Ectodermal cell (in vitro differentiated cells): ENCODE results near the gene EYA4. TPM values are rescaled to one million over a fixed set of nuclear protein-coding genes. Genes with fewer than 3 reads are reported as not detected.

Experiments used
- H3K27ac ChIP-seq: 2 replicates; pipeline ENCODE4 v1.7.0; 2013; ENCODE audit warnings: mild to moderate bottlenecking, low read depth, low read length; ENCODE audit not compliant: insufficient read depth, poor library complexity, severe bottlenecking
- H3K27me3 ChIP-seq: 2 replicates; pipeline ENCODE4 v1.7.0; 2013; ENCODE audit warnings: mild to moderate bottlenecking, low read length; ENCODE audit not compliant: insufficient read depth, control insufficient read depth, poor library complexity, severe bottlenecking
- H3K36me3 ChIP-seq: one replicate; pipeline ENCODE4 v1.7.0; 2013; ENCODE audit warnings: low read length; ENCODE audit not compliant: control insufficient read depth, insufficient read depth
- H3K4me1 ChIP-seq: one replicate; pipeline ENCODE4 v1.7.0; 2013; ENCODE audit warnings: low read length; ENCODE audit not compliant: control insufficient read depth, insufficient read depth
- H3K4me3 ChIP-seq: 2 replicates; pipeline ENCODE4 v1.7.0; 2013; ENCODE audit warnings: low read depth, low read length, control low read depth; ENCODE audit not compliant: insufficient read depth
- H3K9me3 ChIP-seq: 2 replicates; pipeline ENCODE4 v1.7.0; 2013; ENCODE audit warnings: mild to moderate bottlenecking, low read length, moderate library complexity; ENCODE audit not compliant: control insufficient read depth
- WGBS, 2 experiments: methylation state at CpG; one replicate each; pipeline ENCODE4 v1.1.7; 2013; ENCODE audit warnings: missing lambda C conversion rate in 2 of 2; 5-methylcytosine and 5-hydroxymethylcytosine counted together
- polyA plus RNA-seq, 4 experiments: library from polyadenylated mRNA; stranded (reverse); fragments of 50-300 nt; gene quantifications; one replicate each; pipeline ENCODE4 v1.2.3, GENCODE V29; 2013

EYA4 gene, protein sequence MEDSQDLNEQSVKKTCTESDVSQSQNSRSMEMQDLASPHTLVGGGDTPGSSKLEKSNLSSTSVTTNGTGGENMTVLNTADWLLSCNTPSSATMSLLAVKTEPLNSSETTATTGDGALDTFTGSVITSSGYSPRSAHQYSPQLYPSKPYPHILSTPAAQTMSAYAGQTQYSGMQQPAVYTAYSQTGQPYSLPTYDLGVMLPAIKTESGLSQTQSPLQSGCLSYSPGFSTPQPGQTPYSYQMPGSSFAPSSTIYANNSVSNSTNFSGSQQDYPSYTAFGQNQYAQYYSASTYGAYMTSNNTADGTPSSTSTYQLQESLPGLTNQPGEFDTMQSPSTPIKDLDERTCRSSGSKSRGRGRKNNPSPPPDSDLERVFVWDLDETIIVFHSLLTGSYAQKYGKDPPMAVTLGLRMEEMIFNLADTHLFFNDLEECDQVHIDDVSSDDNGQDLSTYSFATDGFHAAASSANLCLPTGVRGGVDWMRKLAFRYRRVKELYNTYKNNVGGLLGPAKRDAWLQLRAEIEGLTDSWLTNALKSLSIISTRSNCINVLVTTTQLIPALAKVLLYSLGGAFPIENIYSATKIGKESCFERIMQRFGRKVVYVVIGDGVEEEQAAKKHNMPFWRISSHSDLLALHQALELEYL
- 10.6 TPM for polyA plus RNA-seq (2013, experiment 1 of 4)
- polyA plus RNA-seq (2013, experiment 2 of 4): 8.6 TPM
- polyA plus RNA-seq (2013, experiment 3 of 4): 5.3 TPM
- polyA plus RNA-seq (2013, experiment 4 of 4): 7.6 TPM

DNA sequence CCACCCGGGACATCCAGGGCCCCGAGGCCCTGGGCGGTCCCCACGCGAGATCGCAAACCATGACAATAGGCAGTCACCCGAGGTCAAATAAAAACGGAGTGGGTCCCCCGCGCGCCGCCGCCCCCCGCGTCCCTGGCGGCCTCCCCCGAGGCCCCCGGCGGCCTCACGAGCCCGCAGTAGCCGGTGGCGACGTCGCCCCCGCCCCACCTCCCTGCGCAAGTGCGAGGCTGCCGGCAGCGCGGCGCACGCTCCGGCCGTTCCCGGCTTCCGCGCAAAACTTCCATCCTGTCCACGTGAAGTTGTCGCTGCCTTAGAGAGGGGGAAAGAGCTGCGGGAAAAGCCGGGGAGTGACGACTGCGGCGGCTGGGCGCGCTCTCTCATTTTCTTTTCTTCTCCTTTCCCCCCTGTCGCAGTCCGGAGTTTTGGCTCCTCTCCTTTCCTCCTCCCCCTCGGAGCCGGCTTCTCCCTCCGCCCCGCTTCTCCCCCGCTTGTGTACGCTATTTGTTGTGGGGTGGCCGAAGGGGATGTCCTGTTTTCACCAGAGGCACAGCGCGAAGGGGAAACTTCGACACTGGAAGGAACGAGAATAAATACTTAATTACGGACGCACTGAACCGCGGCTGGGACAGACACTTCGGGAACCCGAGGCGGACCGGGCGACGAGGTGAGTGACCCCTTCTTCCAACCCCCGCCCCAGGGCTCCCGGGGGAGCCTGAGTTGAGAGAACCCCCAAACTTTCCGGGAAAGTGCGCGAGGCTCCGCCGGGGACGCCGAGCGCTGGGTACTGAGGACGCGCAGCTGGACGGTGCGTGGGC lies at the start of gene EYA4:
Gene EYA4 (plus strand): TSS at position 272 of the 815 bp plus-strand sequence. CDS start 33,424 bp downstream, outside the sequence.
- 0% methylated on average over 80 to 84 of the region's 84 CpGs for WGBS, 2 experiments
- peaks cover 10% of the 10 kb centered on the region for H3K4me1 ChIP-seq
- peaks cover 72% of the 10 kb centered on the region for H3K27me3 ChIP-seq
- H3K4me3 ChIP-seq: peak within 1 kb of the TSS; percentile 66
- H3K27ac ChIP-seq: no peak within 1 kb of the TSS
- no peaks in the 10 kb centered on the region for H3K9me3 ChIP-seq
- H3K36me3 ChIP-seq: no peaks in the 10 kb centered on the region

DNA sequence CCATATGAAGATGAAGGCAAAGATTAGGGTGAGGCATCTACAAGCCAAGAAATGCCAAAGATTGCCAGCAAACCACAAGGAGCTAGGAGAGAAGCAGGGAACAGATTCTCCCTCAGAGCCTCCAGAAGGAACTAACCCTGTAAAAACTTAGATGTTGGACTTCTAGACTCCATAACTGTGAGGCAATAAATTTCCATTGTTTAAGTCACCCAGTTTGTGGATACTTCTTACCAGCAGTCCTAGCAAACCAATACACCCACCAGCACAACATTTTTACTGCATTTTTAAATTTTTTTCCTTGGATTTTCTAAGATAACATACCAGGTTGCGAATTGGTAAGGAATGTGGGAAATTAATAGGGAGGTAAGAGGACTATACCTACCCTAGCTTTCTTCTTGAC lies 47.8 kb upstream of the EYA4 start:
- H3K27ac ChIP-seq: no peak overlapping the region
- H3K4me3 ChIP-seq: no peak overlapping the region
- H3K4me1 ChIP-seq: no peaks in the 10 kb centered on the region
- WGBS, 2 experiments: no CpG with 5 or more reads among the region's 1 CpG
- H3K36me3 ChIP-seq: no peaks in the 10 kb centered on the region
- H3K9me3 ChIP-seq: no peaks in the 10 kb centered on the region
- no peaks in the 10 kb centered on the region for H3K27me3 ChIP-seq

DNA sequence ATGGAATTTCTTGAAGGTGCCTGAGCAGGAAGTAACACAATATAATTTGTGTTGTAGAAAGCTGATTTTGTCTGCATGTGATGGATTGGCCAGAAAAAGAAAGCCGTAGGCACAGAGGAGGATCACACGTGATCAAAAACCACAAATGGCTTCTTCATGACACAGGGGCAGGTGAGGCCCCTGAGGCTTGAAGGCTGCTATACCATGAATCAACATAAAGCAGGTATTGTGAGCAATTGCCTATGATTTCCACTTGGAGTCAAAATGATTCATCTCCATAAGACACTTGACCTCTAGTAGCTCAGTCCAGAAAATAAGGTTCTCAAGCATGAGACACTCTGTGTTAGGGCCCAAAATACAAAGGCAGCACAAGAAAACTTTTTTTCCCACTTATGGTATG lies 42.4 kb upstream of the EYA4 start:
- Histone ChIP-seq H3K27me3 (no peaks in the 10 kb centered on the region), H3K36me3 (no peaks in the 10 kb centered on the region), H3K27ac (no peak overlapping the region), H3K4me3 (no peak overlapping the region), H3K4me1 (no peaks in the 10 kb centered on the region), H3K9me3 (no peaks in the 10 kb centered on the region)
- WGBS, 2 experiments: 96 to 97% methylated on average over 2 of the region's 2 CpGs

DNA sequence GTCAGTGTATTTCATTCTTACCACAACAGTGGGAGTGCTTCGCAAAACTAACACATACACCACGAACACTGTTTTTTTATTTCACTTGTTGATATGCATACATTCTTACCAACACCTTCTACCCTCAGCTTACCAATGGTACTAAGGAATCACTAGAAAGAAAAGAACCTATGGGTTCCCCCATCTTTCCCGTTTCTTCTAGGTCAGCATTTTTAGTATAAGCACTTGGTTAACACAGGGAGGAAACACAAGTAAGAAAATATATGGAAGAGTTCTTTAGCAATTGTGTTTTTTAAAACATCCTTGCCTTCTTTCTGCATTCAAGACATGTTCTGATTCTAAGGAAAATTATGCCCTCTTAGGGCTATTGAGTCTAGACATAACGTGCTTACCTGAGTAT lies 39.9 kb upstream of the EYA4 start:
- H3K36me3 ChIP-seq: no peaks in the 10 kb centered on the region
- 76 to 81% methylated on average over 3 to 4 of the region's 4 CpGs for WGBS, 2 experiments
- H3K27ac ChIP-seq: no peak overlapping the region
- no peaks in the 10 kb centered on the region for H3K9me3 ChIP-seq
- H3K4me3 ChIP-seq: no peak overlapping the region
- H3K27me3 ChIP-seq: no peaks in the 10 kb centered on the region
- no peaks in the 10 kb centered on the region for H3K4me1 ChIP-seq

DNA sequence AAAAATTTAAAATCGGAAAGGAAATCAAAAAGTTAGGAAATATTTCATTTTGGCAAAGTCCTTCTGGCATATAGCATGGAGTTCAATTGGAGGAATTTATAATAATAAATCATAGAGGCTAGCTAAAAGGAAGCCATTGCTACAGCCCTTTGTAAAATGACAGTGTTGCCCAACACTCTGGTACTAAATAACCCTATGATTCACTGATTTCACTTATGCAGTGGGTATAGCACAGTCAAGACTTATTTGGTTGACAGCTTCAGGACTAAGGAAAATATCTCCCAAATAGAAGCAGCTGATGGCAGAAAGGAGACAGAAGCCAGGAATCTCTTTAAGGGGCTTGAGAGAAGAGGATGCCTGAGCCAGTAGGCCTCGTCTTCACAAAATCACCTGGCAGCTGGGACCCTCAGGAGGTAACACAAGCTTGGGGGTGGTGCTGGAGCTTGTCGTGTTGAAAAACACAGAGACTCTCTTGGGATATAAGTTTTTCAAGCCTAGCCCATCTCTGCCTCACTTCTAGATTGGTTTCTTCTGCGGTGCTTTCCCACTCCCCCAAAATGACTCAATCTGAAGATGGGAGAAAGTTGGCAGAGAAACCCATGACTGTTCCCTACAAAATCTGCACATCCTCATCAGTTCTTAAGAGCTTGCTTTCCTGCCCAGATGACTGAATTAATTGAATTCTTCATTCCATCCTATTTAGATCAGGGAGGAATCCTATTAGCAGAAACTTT lies 38.4 kb upstream of the EYA4 start:
- H3K9me3 ChIP-seq: no peaks in the 10 kb centered on the region
- H3K27ac ChIP-seq: no peak overlapping the region
- H3K4me3 ChIP-seq: no peak overlapping the region
- WGBS, 2 experiments: 81 to 87% methylated on average over 4 of the region's 4 CpGs
- H3K27me3 ChIP-seq: no peaks in the 10 kb centered on the region
- H3K4me1 ChIP-seq: no peaks in the 10 kb centered on the region
- no peaks in the 10 kb centered on the region for H3K36me3 ChIP-seq

DNA sequence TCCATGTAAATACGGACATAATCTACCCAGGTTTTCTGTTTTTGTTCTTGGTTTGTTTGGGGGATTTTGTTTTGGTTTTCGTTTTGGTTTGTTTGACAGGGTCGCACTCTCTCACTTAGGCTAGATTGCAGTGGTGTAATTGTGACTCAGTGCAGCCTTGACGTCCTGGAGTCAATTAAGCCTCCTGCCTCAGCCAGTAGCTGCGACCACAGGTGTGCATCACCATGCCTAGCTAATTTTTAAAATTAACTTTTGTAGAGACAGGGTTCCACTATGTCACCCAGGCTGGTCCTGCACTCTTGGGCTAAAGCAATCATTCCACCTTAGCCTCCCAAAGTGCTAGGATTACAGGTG lies 37.8 kb upstream of the EYA4 start:
- Histone ChIP-seq H3K36me3 (no peaks in the 10 kb centered on the region), H3K4me1 (no peaks in the 10 kb centered on the region), H3K4me3 (no peak overlapping the region), H3K27me3 (no peaks in the 10 kb centered on the region), H3K27ac (no peak overlapping the region), H3K9me3 (no peaks in the 10 kb centered on the region)
- 86 to 91% methylated on average over 5 of the region's 5 CpGs for WGBS, 2 experiments

DNA sequence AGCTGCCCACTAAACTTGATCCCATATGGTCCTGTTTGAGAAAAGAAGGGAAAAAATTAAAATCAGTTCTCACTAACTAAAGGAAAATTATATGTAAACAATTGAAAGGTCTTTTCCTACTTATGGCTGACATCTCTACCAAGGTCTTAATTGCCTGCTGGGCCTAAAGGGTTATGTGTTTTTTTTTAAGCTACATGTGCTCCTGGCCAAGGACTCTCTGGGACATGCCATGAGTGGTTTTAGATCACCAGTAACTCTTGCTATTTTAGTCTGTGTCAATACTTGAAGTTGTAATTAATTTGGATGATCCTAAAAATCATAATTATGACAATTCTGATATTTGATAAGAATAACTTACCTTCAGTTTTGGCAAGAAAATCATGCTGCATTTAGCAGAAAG lies 35.9 kb upstream of the EYA4 start:
- H3K9me3 ChIP-seq: no peaks in the 10 kb centered on the region
- no peak overlapping the region for H3K4me3 ChIP-seq
- no peaks in the 10 kb centered on the region for H3K27me3 ChIP-seq
- no peaks in the 10 kb centered on the region for H3K4me1 ChIP-seq
- H3K36me3 ChIP-seq: no peaks in the 10 kb centered on the region
- no peak overlapping the region for H3K27ac ChIP-seq

DNA sequence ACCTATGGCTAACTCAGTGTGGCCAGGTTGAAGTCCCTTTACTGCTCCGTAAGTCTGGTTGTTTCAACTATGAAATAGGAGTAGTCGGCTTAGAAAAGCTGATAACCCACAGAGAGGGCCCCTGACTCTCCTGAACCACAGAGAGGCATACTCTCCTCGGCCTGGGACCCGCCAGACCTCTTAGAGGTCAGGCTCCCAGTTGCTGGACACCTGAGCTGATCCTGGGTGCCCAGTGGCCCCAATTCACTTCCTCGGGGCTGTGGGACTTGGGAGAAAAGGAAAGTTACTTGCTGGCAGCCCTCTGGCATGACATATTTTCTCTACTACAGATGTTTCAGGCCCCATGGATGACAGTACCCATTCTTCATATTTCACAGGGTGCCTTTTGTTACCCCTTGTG lies 34.2 kb upstream of the EYA4 start:
- no peaks in the 10 kb centered on the region for H3K27me3 ChIP-seq
- WGBS, 2 experiments: 90 to 92% methylated on average over 5 of the region's 5 CpGs
- no peaks in the 10 kb centered on the region for H3K36me3 ChIP-seq
- no peaks in the 10 kb centered on the region for H3K9me3 ChIP-seq
- no peaks in the 10 kb centered on the region for H3K4me1 ChIP-seq
- no peak overlapping the region for H3K4me3 ChIP-seq
- H3K27ac ChIP-seq: no peak overlapping the region

DNA sequence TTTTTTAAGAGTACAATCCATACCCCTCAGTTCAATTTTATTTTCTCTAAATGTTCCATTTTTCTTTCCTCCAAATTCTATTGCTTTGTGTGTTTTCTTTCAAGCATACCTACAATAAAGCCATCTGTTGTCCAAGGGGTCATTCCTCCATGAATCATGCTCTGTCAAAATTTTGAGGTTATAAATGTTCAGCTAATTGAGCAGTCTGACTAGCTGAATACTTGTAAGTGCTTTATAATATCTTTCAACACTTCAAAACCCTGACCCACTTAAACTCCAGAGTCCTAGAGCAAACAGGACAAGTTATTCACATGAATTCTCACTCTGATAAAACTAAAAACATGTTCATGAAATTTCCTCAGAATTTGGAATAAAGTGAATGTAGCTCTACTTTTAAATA lies 33.4 kb upstream of the EYA4 start:
- no peaks in the 10 kb centered on the region for H3K4me1 ChIP-seq
- no peak overlapping the region for H3K27ac ChIP-seq
- H3K4me3 ChIP-seq: no peak overlapping the region
- H3K9me3 ChIP-seq: no peaks in the 10 kb centered on the region
- H3K27me3 ChIP-seq: no peaks in the 10 kb centered on the region
- no peaks in the 10 kb centered on the region for H3K36me3 ChIP-seq
